Activated gamma-delta T cell treated with Interleukin-2 at 50 U/mL for 16 hours (primary cell): ENCODE measurements around the gene SCGN.

Source experiments
- DNase-seq: peaks from one replicate; pipeline ENCODE4 v3.0.0-alpha.2; 2020

The SCGN gene

GRCh38 chr6:25641377-25641776 is 10.6 kb upstream of the SCGN start:
- DNase-seq, result no peak

- DNase-seq, result no peak
Observed at GRCh38 chr6:25641940-25642666, 9.9 kb upstream of the SCGN start.

- DNase-seq, result no peak
Observed at GRCh38 chr6:25642667-25643328, 9.2 kb upstream of the SCGN start.

GRCh38 chr6:25645916-25646315 is 6.1 kb upstream of the SCGN start:
- no peak for DNase-seq

GRCh38 chr6:25649611-25650010 is 2.4 kb upstream of the SCGN start:
- no peak for DNase-seq

- no peak for DNase-seq
Observed at GRCh38 chr6:25655723-25656122, 3.7 kb downstream of the SCGN start.

GRCh38 chr6:25659633-25660368 is 7.8 kb downstream of the SCGN start:
- no peak for DNase-seq

- DNase-seq, result no peak
Observed at GRCh38 chr6:25660512-25660911, 8.5 kb downstream of the SCGN start.

- no peak for DNase-seq
Observed at GRCh38 chr6:25661129-25661779, 9.2 kb downstream of the SCGN start.

- DNase-seq, result no peak
Observed at GRCh38 chr6:25665455-25665854, 13.4 kb downstream of the SCGN start.

GRCh38 chr6:25669413-25669812 is 17.4 kb downstream of the SCGN start:
- no peak for DNase-seq

GRCh38 chr6:25670208-25670607 is 18.2 kb downstream of the SCGN start:
- DNase-seq, result no peak

GRCh38 chr6:25670793-25671513 is 18.9 kb downstream of the SCGN start:
- no peak for DNase-seq

GRCh38 chr6:25671652-25672051 is 19.6 kb downstream of the SCGN start:
- DNase-seq, result no peak

- no peak for DNase-seq
Observed at GRCh38 chr6:25675167-25675566, 23.2 kb downstream of the SCGN start.

GRCh38 chr6:25676775-25677174 is 24.8 kb downstream of the SCGN start:
- DNase-seq, result no peak

- DNase-seq, result no peak
Observed at GRCh38 chr6:25681848-25682247, 29.8 kb downstream of the SCGN start.

GRCh38 chr6:25682324-25682723 is 30.3 kb downstream of the SCGN start:
- DNase-seq, result no peak

GRCh38 chr6:25684565-25684964 is 32.5 kb downstream of the SCGN start:
- no peak for DNase-seq

GRCh38 chr6:25685251-25685650 is 33.2 kb downstream of the SCGN start:
- no peak for DNase-seq

- no peak for DNase-seq
Observed at GRCh38 chr6:25685896-25686295, 33.9 kb downstream of the SCGN start.

- no peak for DNase-seq
Observed at GRCh38 chr6:25686856-25687255, 34.8 kb downstream of the SCGN start.

GRCh38 chr6:25689966-25690365 is 38.0 kb downstream of the SCGN start:
- DNase-seq, result no peak
